Stimulated activated CD8-positive, alpha-beta memory T cell treated with anti-CD3 and anti-CD28 coated beads, Interleukin-15, amount 100 ng/mL, for 4 hours (primary cell): ENCODE results near the gene NOP53.
A peak's percentile ranks its signal among the peaks of the same experiment; 100 is the strongest.
"Not testable (repeated sequence)": the region's sequence is repeated elsewhere in the genome, so short reads cannot be mapped to it uniquely, and the experiment has no call there.

Experiments used
- DNase-seq, 2 donors: peaks; one replicate each; pipeline ENCODE4 v3.0.0-alpha.2; 2020; ENCODE audit warnings: low read depth in 2 of 2

Gene NOP53

DNA sequence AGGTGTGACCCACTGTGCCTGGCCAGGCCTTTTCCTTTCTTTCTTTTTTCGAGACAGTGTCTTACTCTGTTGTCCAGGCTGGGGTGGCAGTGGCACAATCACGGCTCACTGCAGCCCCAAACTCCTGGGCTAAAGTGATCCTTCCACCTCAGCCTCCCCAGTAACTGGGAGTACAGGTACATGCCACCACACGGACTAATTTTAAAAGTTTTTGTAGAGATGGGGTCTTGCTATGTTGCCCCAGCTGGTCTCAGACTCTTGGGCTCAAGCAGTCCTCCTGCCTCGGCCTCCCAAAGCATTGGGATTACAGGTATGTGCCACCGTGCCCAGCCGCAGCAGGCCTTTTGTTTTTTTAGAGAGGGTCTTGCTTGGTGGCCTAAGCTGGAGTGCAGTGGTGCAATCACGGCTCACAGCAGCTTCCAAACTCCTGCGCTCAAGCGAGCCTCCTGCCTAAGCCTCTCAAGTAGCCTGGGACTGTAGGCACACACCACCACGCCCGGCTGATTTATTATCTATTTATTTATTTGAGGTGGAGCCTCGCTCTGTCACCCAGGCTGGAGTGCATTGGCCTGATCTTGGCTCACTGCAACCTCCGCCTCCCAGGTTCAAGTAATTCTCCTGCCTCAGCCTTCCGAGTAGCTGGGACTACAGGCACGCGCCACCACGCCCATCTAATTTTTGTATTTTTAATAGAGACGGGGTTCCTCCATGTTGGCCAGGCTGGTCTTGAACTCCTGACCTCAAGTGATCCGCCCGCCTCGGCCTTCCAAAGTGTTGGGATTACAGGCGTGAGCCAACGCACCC, 32.1 kb downstream of the NOP53 start:
- not testable (repeated sequence) for DNase-seq

- DNase-seq = peak; percentile 44 to 58
Measured at GRCh38 chr19:47778049-47778953, 33.0 kb downstream of the NOP53 start, which contains the start of gene SELENOW. Gene SELENOW (plus strand): TSS chr19:47778703. CDS start chr19:47778786, 83 bp downstream.

DNA sequence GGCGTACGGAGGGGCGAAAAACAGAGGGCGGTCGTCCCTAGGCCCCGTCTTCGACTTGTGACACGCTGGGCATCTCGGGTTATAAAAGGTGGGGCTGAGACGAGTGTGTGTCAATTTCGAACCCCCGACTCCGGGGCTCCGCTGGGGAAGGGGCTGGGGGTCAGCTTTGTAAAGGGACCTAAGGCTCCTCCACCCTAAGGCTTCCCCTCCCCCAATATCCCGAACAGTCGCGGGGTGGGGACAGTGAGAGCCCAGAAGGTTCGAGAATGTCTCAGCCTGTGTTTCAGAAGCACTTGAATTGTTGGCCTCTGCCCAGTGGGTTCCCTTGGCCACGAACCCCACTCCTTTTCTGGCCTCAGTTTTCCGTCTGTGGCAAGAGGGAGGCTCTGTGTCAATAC, 33.6 kb downstream of the NOP53 start:
- no peak for DNase-seq

GRCh38 chr19:47779524-47780214, 34.3 kb downstream of the NOP53 start:
- no peak for DNase-seq

DNA sequence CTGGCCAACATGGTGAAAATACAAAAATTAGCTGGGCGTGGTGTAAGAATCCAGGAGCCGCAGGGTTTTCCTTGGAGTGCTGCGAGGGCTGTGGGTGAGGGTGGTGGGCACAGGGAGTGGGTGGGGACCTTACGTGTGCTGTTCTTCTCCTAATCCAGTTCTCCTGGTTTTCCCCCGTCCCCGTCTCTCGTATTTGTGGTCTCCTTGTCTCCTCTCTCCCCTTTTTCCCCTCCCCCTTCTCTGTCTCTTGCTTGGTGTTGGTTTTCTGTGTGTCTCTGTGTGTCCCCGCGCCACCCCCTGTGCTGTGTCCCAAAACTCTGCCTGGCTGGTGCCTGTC, 34.8 kb downstream of the NOP53 start:
- no peak for DNase-seq

- no peak for DNase-seq
Measured at GRCh38 chr19:47781590-47782262, 36.4 kb downstream of the NOP53 start.

- no peak for DNase-seq
Measured at GRCh38 chr19:47786566-47786965, 41.2 kb downstream of the NOP53 start.

GRCh38 chr19:47787307-47787706, 42.0 kb downstream of the NOP53 start:
- DNase-seq = not testable (repeated sequence)

DNA sequence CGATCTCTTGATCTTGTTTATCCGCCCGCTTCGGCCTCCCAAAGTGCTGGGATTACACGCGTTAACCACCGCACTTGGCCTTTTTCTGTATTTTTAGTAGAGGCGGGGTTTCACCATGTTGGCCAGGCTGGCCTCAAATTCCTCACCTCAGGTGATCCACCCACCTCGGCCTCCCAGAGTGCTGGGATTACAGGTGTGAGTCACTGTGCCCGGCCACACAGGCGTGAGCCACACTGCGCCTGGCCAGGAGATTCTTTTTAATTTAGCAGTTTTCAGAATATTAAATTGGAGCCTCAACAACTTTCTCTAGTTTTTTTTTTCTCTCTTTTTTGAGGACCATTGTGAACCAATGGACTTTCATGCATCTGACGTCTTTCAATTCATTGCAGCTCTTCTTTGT, 44.5 kb downstream of the NOP53 start:
- DNase-seq = not testable (repeated sequence)

DNA sequence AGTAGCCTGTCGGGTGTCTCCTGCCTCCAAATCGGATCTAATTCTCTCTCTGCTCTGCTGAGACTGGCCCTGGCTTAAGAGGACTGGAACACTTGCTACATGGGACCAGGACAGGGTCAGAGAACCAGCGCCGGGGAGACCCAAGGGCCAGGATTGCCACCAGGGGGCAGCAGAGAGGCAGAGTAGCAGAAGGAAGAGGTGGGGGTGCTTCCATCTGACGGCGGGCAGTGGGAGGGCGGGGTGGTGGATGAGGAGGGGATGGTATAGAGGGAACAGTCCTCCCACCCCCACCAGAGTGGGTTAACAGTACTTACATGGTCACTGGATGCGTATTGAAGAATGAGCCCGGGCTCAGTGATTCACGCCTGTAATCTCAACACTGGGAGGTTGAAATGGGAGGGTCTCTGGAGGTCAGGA, 45.1 kb downstream of the NOP53 start:
- DNase-seq = peak; percentile 45 to 67

DNA sequence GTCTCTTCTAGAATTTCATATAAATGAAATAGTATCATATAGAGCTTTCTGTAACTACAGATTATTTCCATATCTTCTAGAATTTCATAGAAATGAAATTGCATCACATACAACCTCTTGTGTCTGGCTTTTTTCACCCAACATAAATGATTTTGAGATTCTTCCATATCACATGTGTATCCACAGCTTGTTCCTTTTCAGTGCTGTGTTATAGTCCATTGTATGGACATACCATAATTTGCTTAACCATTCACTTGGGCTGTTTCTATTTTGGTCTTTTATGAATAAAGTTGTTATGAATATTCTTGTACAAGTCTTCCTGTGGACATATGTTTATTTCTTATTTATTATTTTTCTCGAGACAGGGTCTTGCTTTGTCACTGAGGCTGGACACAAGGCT, 47.3 kb downstream of the NOP53 start:
- DNase-seq = no peak

DNA sequence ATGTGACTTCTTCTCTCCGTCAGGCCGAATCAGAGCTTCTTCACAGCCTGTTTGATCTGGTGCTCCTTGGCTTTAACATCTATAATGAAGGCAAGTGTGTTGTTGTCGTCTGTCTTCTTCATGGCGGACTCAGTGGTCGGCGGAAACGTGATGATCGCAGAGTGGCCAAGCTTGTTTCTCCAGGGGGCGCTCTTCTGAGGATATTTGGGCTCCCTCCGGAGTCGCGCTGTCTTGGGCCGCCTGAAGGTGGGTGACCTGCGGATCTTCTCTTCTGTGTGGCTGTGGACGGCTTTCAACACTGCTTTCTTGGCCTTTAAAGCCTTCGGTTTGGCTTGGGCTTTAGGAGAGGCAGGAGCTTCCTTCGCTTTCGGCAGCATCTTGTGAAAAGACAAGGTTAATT, 49.2 kb downstream of the NOP53 start:
- DNase-seq = no peak

DNA sequence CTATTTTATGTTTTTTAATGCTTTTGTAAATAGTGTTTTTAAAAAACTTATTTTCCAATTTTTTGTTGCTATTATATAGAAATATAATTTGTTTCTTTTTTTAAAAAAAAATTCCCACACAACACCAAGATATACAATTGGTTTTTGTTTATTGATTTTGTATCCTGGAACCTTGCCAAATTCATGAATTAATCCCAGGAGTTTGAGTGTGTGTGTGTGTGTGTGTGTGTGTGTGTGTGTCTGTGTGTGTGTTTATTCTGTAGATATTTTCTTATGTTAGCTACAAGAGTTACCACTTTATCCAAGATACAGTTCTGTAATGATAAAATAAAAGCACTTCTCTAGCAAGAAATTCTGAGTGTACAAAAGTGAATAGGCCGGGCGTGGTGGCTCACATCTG, 51.4 kb downstream of the NOP53 start:
- DNase-seq = no peak

GRCh38 chr19:47797996-47798903, 52.9 kb downstream of the NOP53 start:
- no peak for DNase-seq

DNA sequence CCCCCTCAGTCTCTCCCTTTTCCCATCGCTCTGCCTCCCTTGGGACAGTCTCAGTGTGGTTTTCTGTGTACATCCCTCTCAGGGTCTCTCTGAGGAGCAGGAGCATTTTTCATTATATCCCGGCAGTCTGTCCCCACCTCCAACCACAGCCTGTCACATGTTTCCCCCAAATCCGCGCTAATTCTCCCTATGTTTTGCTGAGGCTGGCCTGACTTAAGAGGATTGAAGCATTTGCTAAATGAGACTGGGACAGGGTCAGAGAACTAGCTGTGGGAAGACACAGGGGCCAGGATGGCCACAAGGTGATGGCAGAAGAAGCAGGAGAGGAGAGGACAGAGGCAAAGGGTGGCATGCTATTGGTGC, 53.5 kb downstream of the NOP53 start:
- DNase-seq = no peak

- no peak for DNase-seq
Measured at GRCh38 chr19:47801270-47801669, 55.9 kb downstream of the NOP53 start.

DNA sequence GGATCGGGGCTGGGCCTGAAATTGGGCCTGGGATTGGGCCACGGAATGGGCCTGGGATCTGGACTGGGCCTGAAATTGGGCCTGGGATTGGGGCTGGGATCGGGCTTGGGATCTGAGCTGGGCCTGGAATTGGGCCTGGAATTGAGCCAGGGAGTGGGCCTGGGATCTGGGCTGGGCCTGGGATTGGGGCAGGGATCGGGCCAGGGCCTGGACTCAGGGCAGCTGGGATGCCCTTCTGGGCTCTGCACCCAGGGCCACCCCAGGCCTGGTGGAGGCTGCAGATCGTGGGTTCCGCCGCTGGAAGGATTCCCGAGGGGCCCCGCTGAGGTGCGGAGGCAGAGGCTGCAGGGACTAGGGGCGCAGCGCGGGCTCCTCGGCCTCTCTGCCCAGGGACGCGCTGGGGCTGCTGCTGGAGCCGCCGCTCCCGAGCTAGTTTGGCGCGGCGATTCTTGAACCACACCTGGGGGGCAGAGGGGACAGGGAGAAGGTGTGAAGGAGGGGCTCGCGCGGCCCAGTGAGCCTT, 57.2 kb downstream of the NOP53 start:
- no peak for DNase-seq

GRCh38 chr19:47803148-47803547, 57.8 kb downstream of the NOP53 start:
- DNase-seq = not testable (repeated sequence)

GRCh38 chr19:47803671-47804070, 58.3 kb downstream of the NOP53 start:
- not testable (repeated sequence) for DNase-seq

DNA sequence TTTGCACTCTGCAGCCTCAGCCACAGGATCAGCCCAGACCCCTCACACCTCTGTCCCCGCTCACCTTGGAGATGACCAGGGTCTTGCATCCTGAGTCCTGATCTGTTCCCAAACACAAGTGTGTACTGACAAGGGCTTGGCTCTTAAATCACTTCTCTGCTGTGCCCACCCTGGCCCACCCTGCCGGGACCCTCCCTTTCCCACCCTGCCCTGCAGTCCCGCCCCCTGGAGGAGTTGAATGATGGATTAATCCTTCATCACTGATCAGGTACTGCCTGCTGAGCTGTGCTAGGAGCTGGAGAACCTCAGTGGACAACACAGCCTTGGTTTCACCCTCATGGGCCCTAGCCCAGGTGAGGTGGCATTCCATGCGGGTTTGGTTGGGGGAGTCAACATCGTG, 59.1 kb downstream of the NOP53 start, which contains the start of gene TPRX1:
TSS of gene TPRX1 (minus strand) at position 101 of the 400 bp plus-strand sequence. CDS start at position 89, 12 bp downstream.
- DNase-seq = not testable (repeated sequence)
